Measurements from ENCODE around the gene LARP1B.
"Not testable (repeated sequence)": the region's sequence is repeated elsewhere in the genome, so short reads cannot be mapped to it uniquely, and the experiment has no call there.

Gene LARP1B

DNA sequence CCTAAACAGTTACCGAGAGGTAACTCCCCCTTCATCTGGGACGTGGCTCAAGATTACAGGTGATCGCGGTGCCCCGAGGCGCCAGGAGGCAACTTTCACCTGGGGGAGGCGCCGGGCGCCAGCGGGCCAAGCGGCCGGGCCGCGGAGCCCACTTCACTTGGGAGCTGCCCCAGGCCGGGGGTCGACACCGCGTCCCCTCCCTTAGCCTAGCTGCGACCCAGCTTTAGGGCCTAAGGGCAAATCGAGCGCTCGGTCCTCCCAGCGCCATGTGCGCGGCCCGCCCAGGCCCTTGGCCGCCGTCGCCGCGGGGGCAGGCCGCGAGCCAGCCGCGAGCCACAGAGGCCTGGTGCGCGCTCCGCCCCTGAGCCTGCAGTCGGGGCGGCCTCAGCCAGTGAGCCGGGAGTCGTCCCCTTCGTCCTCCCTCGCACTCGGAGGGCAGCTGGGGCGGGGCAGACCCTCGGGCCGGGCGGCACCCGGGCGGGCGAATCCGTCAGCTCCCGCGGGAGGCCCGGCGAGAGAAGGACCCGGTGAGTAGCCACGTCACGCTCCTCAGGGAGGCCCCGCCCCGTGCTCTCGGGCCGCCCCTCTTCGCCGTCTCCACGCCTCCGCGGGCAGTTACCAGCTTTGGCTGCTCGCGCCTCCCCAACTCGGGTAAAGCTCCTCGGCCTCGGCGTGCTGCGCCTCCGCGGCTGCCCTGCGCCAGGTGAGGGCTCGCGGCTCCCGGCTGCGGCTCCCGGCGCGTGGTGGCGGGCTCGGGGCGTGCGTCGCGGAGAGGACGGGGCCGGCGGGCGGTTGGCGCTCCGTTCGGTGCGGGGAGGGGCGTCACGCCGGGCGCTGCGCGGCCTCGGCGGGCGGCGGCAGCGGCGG is at the start of gene LARP1B:
Gene LARP1B (plus strand): TSS at position 614 of the 867 bp plus-strand sequence. CDS start 13,640 bp downstream, outside the sequence.
- DNase-seq, result peak; percentile 89

DNA sequence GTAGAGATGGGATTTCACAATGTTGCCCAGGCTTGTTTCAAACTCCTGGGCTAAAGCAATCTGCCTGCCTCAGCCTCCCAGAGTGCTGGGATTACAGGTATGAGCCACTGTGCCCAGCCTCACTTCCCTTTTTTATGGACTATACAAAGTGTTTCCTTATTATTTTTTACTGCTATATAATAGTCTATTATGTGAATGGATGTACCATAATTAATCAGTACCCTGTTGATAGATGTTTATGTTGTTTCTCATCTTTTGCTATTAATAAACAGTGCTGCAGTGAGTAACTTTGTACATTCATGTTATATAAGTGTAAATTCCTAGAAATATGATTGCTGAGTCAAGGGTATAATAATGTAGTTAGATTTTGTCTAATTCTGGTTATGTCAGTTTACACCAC is 35.8 kb upstream of the LARP1B start:
- DNase-seq, result no peak

DNA sequence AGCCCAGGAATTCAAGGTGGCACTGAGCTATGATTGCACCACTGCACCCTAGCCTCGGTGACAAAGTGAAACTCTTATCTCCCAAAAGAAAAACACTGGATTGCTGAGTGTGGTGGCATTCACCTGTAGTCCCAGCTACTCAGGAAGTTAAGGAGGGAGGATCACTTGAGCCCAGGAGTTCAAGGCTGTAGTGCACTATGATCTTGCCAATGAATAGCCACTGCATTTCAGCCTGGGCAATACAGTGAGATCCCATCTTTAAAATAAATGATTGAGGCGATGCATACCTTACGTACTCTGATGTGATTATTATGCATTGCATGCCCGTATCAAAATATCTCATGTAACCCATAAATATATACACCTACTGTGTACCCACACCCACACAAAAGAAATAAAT is 31.2 kb upstream of the LARP1B start:
- DNase-seq, result no peak

GRCh38 chr4:128031756-128032384 is 29.2 kb upstream of the LARP1B start:
- no peak for DNase-seq

- no peak for DNase-seq
These were observed 21.5 kb upstream of the LARP1B start for GRCh38 chr4:128039568-128039967.

- not testable (repeated sequence) for DNase-seq
These were observed 14.1 kb upstream of the LARP1B start for GRCh38 chr4:128047019-128047418.

- DNase-seq, result not testable (repeated sequence)
These were observed 13.6 kb upstream of the LARP1B start for GRCh38 chr4:128047514-128047913.

DNA sequence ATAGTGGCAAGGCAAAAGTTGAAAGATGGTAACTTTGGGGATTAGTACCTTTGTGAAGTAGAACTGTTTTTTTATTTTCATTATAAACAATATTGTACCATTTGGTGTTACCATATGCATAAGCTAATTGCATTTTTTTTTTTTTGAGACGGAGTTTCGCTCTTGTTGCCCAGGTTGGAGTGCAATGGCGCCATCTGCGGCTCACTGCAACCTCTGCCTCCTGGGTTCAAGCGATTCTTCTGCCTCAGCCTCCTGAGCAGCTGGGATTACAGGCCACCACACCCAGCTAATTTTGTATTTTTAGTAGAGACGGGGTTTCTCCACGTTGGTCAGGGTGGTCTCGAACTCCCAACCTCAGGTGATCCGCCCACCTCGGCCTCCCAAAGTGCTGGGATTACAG is 9.9 kb upstream of the LARP1B start:
- DNase-seq, result not testable (repeated sequence)

DNA sequence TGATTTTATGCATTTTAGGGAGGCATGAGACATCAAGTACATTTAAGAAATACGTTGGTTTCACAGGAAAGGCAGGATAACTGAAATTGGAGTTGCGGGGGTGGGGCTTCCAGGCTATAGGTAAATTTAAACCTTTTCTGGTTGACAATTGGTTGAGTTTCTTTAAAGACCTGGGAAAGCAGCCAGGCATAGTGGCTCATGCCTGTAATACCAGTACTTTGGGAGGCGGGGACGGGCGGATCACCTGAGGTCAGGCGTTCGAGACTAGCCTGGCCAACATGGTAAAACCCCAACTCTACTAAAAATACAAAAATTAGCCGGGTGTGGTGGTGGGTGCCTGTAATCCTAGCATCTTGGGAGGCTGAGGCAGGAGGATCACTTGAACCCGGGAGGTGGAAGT is 6.2 kb upstream of the LARP1B start:
- not testable (repeated sequence) for DNase-seq

GRCh38 chr4:128055441-128056206 is 5.5 kb upstream of the LARP1B start:
- DNase-seq, result not testable (repeated sequence)

- DNase-seq, result no peak
These were observed 4.7 kb upstream of the LARP1B start for GRCh38 chr4:128056396-128056795.

- DNase-seq, result no peak
These were observed 902 bp upstream of the LARP1B start for GRCh38 chr4:128060121-128060698.

DNA sequence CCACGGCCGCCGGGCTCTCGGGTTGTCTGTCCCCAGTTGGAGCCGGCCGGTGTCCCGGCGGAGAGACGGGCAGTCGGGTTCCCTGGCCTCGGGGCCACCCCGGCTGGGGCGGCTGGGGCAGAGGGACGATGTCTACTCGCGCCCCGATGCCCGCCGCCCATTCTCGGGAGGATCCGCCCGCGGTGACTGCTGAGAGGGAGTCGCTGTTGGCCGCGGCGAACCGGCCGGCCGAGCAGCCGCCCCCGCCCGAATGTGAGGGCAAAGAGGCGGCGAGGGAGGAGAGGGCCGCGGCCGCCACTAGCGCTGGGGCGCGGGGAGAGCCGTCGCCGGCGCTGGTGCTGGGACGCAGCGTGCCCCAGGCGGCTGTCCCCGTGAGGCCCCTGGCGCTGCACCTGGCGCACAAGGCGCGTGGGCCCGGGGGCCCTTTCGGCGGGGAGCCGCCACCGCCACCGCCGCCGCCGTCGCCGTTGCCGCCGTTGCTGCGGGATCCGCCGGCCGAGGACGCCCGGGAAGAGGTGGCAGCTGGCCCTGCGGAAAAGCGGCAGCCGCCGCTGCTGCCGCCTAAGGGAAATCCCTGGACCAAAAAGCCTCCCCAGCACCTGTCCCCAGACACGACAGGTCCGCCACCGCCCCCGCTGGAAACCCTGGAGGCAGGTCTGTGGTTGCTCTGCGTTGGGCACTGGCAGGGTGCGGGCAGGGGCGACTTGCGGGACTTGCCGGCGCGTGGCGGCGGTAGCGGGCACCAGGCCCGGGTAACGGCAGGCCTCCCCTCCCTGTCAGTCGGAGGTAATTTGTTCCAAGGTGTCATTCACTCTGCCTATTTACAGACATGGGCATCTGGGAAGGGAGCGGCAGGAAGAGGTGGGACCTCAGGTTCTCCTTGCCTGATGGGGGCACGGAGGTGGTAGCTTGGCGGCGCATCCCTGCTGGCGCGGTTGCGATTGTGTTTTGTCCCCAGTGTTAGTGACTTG is 739 bp downstream of the LARP1B start:
- peak; percentile 39 for DNase-seq

- not testable (repeated sequence) for DNase-seq
These were observed 5.3 kb downstream of the LARP1B start for GRCh38 chr4:128066453-128066820.

DNA sequence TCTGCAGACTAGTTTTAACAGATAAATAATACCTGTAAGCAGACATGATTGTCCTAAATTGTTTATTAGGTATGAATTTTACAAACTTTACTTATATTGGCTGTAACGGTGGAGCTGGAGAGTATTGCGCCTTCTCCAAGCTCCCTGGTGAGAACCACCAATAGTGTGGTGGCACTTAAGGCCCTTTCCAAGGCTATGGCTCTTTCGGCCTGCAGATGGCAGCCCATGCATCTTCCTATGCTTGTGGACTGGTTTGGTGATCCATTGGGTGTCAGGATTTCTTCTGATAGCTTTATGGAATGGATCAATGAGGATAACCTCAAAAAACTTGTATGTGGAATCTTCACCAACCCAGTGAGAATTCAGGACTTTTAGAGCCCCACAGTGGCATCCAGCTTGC is 7.8 kb downstream of the LARP1B start:
- no peak for DNase-seq

GRCh38 chr4:128076464-128076863 is 15.4 kb downstream of the LARP1B start:
- DNase-seq, result no peak

DNA sequence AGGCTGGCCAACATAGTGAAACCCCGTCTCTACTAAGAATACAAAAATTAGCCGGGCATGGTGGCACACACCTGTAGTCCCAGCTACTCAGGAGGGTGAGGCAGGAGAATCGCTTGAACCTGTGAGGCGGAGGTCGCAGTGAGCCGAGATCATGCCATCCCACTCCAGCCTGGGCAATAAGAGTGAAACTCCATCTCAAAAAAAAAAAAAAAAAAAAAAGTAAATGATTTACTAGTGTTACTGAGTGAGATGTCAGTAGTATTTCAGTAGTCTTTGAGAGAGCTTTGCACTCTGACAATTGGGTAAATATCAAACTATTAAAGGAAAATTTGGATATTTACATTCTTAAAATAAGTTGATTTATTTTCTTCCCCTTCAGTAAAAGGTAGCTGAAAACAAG is 34.2 kb downstream of the LARP1B start:
- DNase-seq, result not testable (repeated sequence)

DNA sequence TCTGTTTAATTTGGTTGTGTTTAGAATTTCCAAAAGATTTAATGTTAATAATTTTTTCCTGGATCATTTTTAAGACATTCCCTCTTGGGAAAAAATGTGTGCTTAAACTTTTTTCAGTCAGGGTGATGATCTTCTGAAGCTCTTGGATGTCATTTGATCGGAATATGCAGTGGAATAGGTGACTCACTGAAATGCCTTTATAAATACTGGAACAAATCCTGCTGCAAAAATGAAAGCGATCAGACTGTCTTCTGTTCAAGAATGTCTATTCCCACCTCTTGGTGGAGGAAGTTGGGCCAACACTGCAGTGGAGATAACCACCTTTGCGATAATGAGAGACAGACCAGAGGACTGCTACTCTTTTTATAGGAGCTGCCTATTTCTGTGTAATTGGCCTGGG is 46.7 kb downstream of the LARP1B start:
- DNase-seq, result no peak

GRCh38 chr4:128123036-128123435 is 61.9 kb downstream of the LARP1B start:
- DNase-seq, result no peak

GRCh38 chr4:128130621-128131020 is 69.5 kb downstream of the LARP1B start:
- DNase-seq, result no peak

- no peak for DNase-seq
These were observed 73.8 kb downstream of the LARP1B start for GRCh38 chr4:128134925-128135324.

DNA sequence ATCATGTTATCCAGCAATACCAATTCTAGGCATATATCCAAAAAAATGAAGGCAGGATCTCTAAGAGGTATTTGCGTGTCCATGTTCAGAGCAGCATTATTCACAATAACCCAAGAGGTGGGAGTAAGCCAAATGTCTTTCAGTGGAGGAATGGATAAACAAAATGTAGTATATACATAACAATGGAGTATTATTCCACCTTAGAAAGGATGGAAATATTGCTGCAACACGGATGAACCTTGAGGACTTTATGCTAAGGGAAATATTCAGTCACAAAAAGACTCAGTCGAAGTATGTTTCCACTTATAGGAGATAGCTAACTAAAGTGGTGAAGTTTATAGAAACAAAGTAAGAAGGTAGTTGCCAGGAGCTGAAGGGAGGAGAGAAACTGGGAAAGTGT is 74.3 kb downstream of the LARP1B start:
- DNase-seq, result no peak
